GM12892 (cell line): ENCODE data around the gene TRIM24.

ENCODE experiments used
- POLR2A ChIP-seq: IDR thresholded peaks from 2 replicates; pipeline ENCODE4 v1.6.1; 2011; ENCODE audit warnings: low read depth, low read length, control low read depth
- TAF1 ChIP-seq: IDR thresholded peaks from 2 replicates; pipeline ENCODE4 v1.6.1; 2011; ENCODE audit warnings: low read depth, mild to moderate bottlenecking, control low read depth, low read length, borderline replicate concordance

DNA sequence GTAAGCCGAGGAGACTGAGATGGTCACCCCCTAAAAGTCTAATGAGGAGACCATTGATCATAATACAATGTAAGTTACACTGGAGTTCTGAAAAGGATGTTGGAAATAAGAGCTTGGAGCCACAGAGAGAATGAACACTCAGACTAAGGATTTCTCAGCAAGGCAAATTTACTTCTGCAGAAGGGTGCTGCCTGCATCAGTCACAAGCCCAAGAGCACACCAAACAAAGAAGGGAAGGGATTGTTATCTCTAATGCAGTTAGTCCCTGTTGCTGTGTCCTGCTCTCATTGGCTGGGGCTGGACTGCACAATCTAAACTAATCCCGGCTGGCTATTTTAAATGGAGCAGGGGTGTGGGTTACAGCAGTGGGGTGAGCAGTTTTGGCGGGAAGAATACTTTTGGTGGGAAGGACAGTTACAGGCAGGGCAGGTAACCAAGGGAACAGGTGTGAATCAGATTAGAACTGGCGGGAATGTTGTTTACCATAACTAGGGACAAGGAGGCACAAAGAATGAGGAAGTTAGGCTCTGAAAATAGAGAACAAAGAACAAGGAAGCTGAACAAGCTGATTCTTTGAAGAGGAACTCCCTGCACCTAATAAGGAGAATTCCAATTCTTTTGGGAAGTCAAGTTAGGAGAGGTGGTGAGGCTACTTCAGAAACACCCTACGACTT, 30.3 kb upstream of the TRIM24 start:
- no peak for TF ChIP-seq TAF1
- no peak for TF ChIP-seq POLR2A
